OCI-LY7 (cell line): ENCODE data around the gene AADAC. TPM values are rescaled to one million over a fixed set of nuclear protein-coding genes. Genes with fewer than 3 reads are reported as not detected.

Experiments used
- BruUV-seq: library from RNA; stranded (reverse); fragments of 400-500 nt; replicated peaks from 2 replicates; lab custom pipeline; 2021; lab: Mats Ljungman, UMichigan
- CTCF ChIA-PET: fragments of 300-600 bp; sonication (Branson Sonifier 250); formaldehyde crosslinking; loops from one replicate; lab custom pipeline; 2022; ENCODE audit warnings: antibody characterized with exemption; ENCODE audit not compliant: unreplicated experiment; lab: Charles Lee
- POLR2A ChIA-PET: fragments of 300-600 bp; sonication (Branson Sonifier 250); formaldehyde crosslinking; loops from one replicate; lab custom pipeline; 2022; ENCODE audit warnings: antibody characterized with exemption; lab: Charles Lee
- DNase-seq: peaks from one replicate; pipeline ENCODE4 v3.0.0-alpha.2; 2015; ENCODE audit warnings: low spot score
- H2AFZ ChIP-seq: fragments of 200-600 bp; sonication (generic), shearing (Covaris generic); 2 replicates; pipeline ENCODE4 v1.6.1; 2014; ENCODE audit warnings: mild to moderate bottlenecking, antibody characterized with exemption, low read length, moderate library complexity
- H3K27ac ChIP-seq: fragments of 200-600 bp; sonication (generic); 2 replicates; pipeline ENCODE4 v1.5.1; 2014; ENCODE audit warnings: mixed run types, low read depth, mild to moderate bottlenecking, moderate library complexity, low read length, inconsistent platforms; ENCODE audit not compliant: poor library complexity, severe bottlenecking
- H3K36me3 ChIP-seq: fragments of 200-600 bp; sonication (generic); 2 replicates; pipeline ENCODE4 v1.6.1; 2014; ENCODE audit warnings: mild to moderate bottlenecking, antibody characterized with exemption, low read length, moderate library complexity, mixed read lengths; ENCODE audit not compliant: insufficient read depth
- H3K4me1 ChIP-seq: fragments of 200-600 bp; sonication (generic); 2 replicates; pipeline ENCODE4 v1.5.1; 2014; ENCODE audit warnings: mild to moderate bottlenecking, low read length; ENCODE audit not compliant: insufficient read depth, poor library complexity, severe bottlenecking
- H3K4me2 ChIP-seq: fragments of 200-600 bp; sonication (generic); 2 replicates; pipeline ENCODE4 v1.6.1; 2014; ENCODE audit warnings: mild to moderate bottlenecking, low read length
- H3K4me3 ChIP-seq: fragments of 200-600 bp; sonication (generic); 2 replicates; pipeline ENCODE4 v1.5.1; 2014; ENCODE audit warnings: mild to moderate bottlenecking, low read depth, low read length; ENCODE audit not compliant: poor library complexity, severe bottlenecking
- H3K79me2 ChIP-seq: fragments of 200-600 bp; sonication (generic); 2 replicates; pipeline ENCODE4 v1.6.1; 2016; ENCODE audit warnings: low read depth, mild to moderate bottlenecking, low read length, moderate library complexity, mixed read lengths; ENCODE audit not compliant: insufficient read depth
- H3K9me2 ChIP-seq: fragments of 200-600 bp; sonication (generic); 2 replicates; pipeline ENCODE4 v1.6.1; 2016; ENCODE audit warnings: mild to moderate bottlenecking, low read length, mixed read lengths; ENCODE audit not compliant: insufficient read depth
- H3K9me3 ChIP-seq: fragments of 200-600 bp; sonication (generic); 2 replicates; pipeline ENCODE4 v1.6.1; 2014; ENCODE audit warnings: mild to moderate bottlenecking, mixed run types, low read length, mixed read lengths
- H4K20me1 ChIP-seq: fragments of 200-600 bp; sonication (generic); 2 replicates; pipeline ENCODE4 v1.6.1; 2014; ENCODE audit warnings: mild to moderate bottlenecking, antibody characterized with exemption, low read length, moderate library complexity, mixed read lengths; ENCODE audit not compliant: insufficient read depth
- EZH2phosphoT487 ChIP-seq: fragments of 200-600 bp; sonication (generic); IDR thresholded peaks from 2 replicates; pipeline ENCODE4 v1.6.1; 2018; ENCODE audit warnings: low read depth, borderline replicate concordance, mild to moderate bottlenecking, mixed run types, antibody characterized with exemption, low read length, moderate library complexity, mixed read lengths
- intact Hi-C: fragments of 100-400 bp; cut with micrococcal nuclease; formaldehyde crosslinking; loops from one replicate; pipeline ENCODE4 v1.10.0; 2022; ENCODE audit not compliant: unreplicated experiment
- total RNA-seq, 2 experiments: library from RNA; depleted of rRNA in 1 of 2; stranded (reverse); fragments of >200 nt in 1 of 2; shearing (Covaris generic) in 1 of 2; gene quantifications; 2 replicates each; pipeline ENCODE4 v1.2.3, GENCODE V29; 2014 to 2022
- TF ChIP-seq, protein P1 (sequence below): fragments of 200-600 bp; sonication (generic); conservative IDR thresholded peaks from 2 replicates; pipeline ENCODE4 v1.5.1; 2014; ENCODE audit warnings: mild to moderate bottlenecking, antibody characterized with exemption, low read length, moderate library complexity, mixed read lengths

AADAC gene
- total RNA-seq, 2 experiments from 2014 or later = not detected

DNA sequence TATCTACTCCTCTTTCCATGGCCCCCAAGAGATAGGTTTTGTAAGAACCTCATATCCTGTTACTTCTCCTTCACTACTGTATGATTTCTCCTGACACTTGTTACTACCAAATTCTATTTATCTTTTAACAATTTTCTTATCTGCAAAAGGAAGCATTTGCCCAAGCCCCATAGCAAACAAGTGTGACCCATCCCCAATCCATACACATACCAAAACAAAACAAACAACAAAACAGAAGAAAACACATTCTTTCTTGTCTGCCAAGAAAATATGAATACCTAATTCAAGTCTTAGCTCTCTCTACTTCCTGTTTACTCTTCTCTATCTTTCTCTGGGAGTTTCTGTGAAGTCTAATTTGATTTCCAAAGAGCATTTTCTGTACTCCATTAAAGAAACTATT lies 39.0 kb upstream of the AADAC start:
- Histone ChIP-seq H3K79me2 (no peaks in the 10 kb centered on the region), H4K20me1 (no peaks in the 10 kb centered on the region), H3K4me2 (no peak overlapping the region), H3K9me3 (no peaks in the 10 kb centered on the region), H3K4me1 (no peaks in the 10 kb centered on the region), H3K36me3 (no peaks in the 10 kb centered on the region), H3K4me3 (no peak overlapping the region), H2AFZ (no peak overlapping the region), H3K9me2 (no peaks in the 10 kb centered on the region), H3K27ac (no peak overlapping the region)
- ChIA-PET POLR2A (no interaction called here), CTCF (no interaction called here)
- intact Hi-C loops = no loop called here
- BruUV-seq = no TSS peak
- DNase-seq = no peak
- TF ChIP-seq, protein P1, sequence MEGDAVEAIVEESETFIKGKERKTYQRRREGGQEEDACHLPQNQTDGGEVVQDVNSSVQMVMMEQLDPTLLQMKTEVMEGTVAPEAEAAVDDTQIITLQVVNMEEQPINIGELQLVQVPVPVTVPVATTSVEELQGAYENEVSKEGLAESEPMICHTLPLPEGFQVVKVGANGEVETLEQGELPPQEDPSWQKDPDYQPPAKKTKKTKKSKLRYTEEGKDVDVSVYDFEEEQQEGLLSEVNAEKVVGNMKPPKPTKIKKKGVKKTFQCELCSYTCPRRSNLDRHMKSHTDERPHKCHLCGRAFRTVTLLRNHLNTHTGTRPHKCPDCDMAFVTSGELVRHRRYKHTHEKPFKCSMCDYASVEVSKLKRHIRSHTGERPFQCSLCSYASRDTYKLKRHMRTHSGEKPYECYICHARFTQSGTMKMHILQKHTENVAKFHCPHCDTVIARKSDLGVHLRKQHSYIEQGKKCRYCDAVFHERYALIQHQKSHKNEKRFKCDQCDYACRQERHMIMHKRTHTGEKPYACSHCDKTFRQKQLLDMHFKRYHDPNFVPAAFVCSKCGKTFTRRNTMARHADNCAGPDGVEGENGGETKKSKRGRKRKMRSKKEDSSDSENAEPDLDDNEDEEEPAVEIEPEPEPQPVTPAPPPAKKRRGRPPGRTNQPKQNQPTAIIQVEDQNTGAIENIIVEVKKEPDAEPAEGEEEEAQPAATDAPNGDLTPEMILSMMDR = no peak
- TF ChIP-seq EZH2phosphoT487 = no peak

- DNase-seq = no peak
- TF ChIP-seq EZH2phosphoT487 = no peak
- TF ChIP-seq, protein P1 = no peak
- Histone ChIP-seq H3K4me1 (no peaks in the 10 kb centered on the region), H3K4me2 (no peak overlapping the region), H3K9me2 (no peaks in the 10 kb centered on the region), H3K36me3 (no peaks in the 10 kb centered on the region), H4K20me1 (no peaks in the 10 kb centered on the region), H3K4me3 (no peak overlapping the region), H3K9me3 (no peaks in the 10 kb centered on the region), H3K79me2 (no peaks in the 10 kb centered on the region), H3K27ac (no peak overlapping the region), H2AFZ (no peak overlapping the region)
- BruUV-seq = no TSS peak
- ChIA-PET CTCF (no interaction called here), POLR2A (interaction anchor here (0.6 kb wide), 1 partner anchor 204 kb away, joined by 3 read pairs; no protein-coding TSS in a partner anchor)
- intact Hi-C loops = no loop called here
Measured at GRCh38 chr3:151775314-151776258, 38.3 kb upstream of the AADAC start.

- no peaks in the 10 kb centered on the region for H4K20me1 ChIP-seq
- ChIA-PET POLR2A (no interaction called here), CTCF (no interaction called here)
- no peaks in the 10 kb centered on the region for H3K9me3 ChIP-seq
- no peaks in the 10 kb centered on the region for H3K9me2 ChIP-seq
- TF ChIP-seq EZH2phosphoT487 = no peak
- TF ChIP-seq, protein P1 = no peak
- H3K4me3 ChIP-seq = no peak overlapping the region
- H3K4me2 ChIP-seq = no peak overlapping the region
- no peak overlapping the region for H3K27ac ChIP-seq
- intact Hi-C loops = no loop called here
- H2AFZ ChIP-seq = no peak overlapping the region
- no peaks in the 10 kb centered on the region for H3K36me3 ChIP-seq
- no peaks in the 10 kb centered on the region for H3K79me2 ChIP-seq
- no TSS peak for BruUV-seq
- no peaks in the 10 kb centered on the region for H3K4me1 ChIP-seq
- no peak for DNase-seq
Measured at GRCh38 chr3:151776259-151776740, 37.6 kb upstream of the AADAC start.
